ENCODE measurements around the gene FAM47E. TPM values are rescaled to one million over a fixed set of nuclear protein-coding genes. Genes with fewer than 3 reads are reported as not detected.

FAM47E gene
- total and polyA plus RNA-seq, 2 donors = 1.1 to 2.8 TPM

GRCh38 chr4:76219299-76220055 lies 32.0 kb upstream of the FAM47E start:
- 72% methylated on average over 7 of the region's 7 CpGs for WGBS
- no peak overlapping the region for H3K27ac ChIP-seq (ENCODE audit: low read depth in 1 of 2, low read length in 1 of 2)
- no peaks in the 10 kb centered on the region for H3K36me3 ChIP-seq (ENCODE audit: control insufficient read depth in 2 of 2, insufficient read depth in 2 of 2, low read length in 1 of 2)
- no peak overlapping the region for H3K4me3 ChIP-seq (ENCODE audit: low read length in 2 of 2)
- H3K9me3 ChIP-seq (ENCODE audit: control insufficient read depth in 2 of 2, insufficient read depth in 1 of 2, low read length in 1 of 2) = no peaks in the 10 kb centered on the region
- peaks cover 3 to 17% of the 10 kb centered on the region in 2 donors for H3K27me3 ChIP-seq (ENCODE audit: control insufficient read depth in 2 of 2, insufficient read depth in 1 of 2, low read length in 1 of 2)
- H3K4me1 ChIP-seq (ENCODE audit: control insufficient read depth in 2 of 2, insufficient read depth in 2 of 2, low read length in 2 of 2) = peaks cover 4 to 6% of the 10 kb centered on the region in 2 donors
- DNase-seq (ENCODE audit: low read depth in 6 of 9, low spot score in 9 of 9) = no peak

GRCh38 chr4:76224171-76224570 lies 27.4 kb upstream of the FAM47E start:
- H3K36me3 ChIP-seq (ENCODE audit: control insufficient read depth in 2 of 2, insufficient read depth in 2 of 2, low read length in 1 of 2) = no peaks in the 10 kb centered on the region
- H3K9me3 ChIP-seq (ENCODE audit: control insufficient read depth in 2 of 2, insufficient read depth in 1 of 2, low read length in 1 of 2) = peaks cover 0 to 4% of the 10 kb centered on the region in 2 donors
- H3K27ac ChIP-seq (ENCODE audit: low read depth in 1 of 2, low read length in 1 of 2) = no peak overlapping the region
- H3K4me3 ChIP-seq (ENCODE audit: low read length in 2 of 2) = no peak overlapping the region
- H3K4me1 ChIP-seq (ENCODE audit: control insufficient read depth in 2 of 2, insufficient read depth in 2 of 2, low read length in 2 of 2) = no peaks in the 10 kb centered on the region
- no peak for DNase-seq (ENCODE audit: low read depth in 6 of 9, low spot score in 9 of 9)
- H3K27me3 ChIP-seq (ENCODE audit: control insufficient read depth in 2 of 2, insufficient read depth in 1 of 2, low read length in 1 of 2) = no peaks in the 10 kb centered on the region
- WGBS = 94% methylated on average over 3 of the region's 3 CpGs

- Histone ChIP-seq H3K4me3 (ENCODE audit: low read length in 2 of 2) (no peak overlapping the region), H3K27ac (ENCODE audit: low read depth in 1 of 2, low read length in 1 of 2) (no peak overlapping the region), H3K9me3 (ENCODE audit: control insufficient read depth in 2 of 2, insufficient read depth in 1 of 2, low read length in 1 of 2) (peaks cover 0 to 11% of the 10 kb centered on the region in 2 donors), H3K4me1 (ENCODE audit: control insufficient read depth in 2 of 2, insufficient read depth in 2 of 2, low read length in 2 of 2) (no peaks in the 10 kb centered on the region), H3K27me3 (ENCODE audit: control insufficient read depth in 2 of 2, insufficient read depth in 1 of 2, low read length in 1 of 2) (no peaks in the 10 kb centered on the region), H3K36me3 (ENCODE audit: control insufficient read depth in 2 of 2, insufficient read depth in 2 of 2, low read length in 1 of 2) (no peaks in the 10 kb centered on the region)
- 43% methylated on average over 1 of the region's 1 CpG for WGBS
- no peak for DNase-seq (ENCODE audit: low read depth in 6 of 9, low spot score in 9 of 9)
Measured at GRCh38 chr4:76226418-76226817, 25.1 kb upstream of the FAM47E start.

- no peak for DNase-seq (ENCODE audit: low read depth in 6 of 9, low spot score in 9 of 9)
- Histone ChIP-seq H3K4me3 (ENCODE audit: low read length in 2 of 2) (no peak overlapping the region), H3K4me1 (ENCODE audit: control insufficient read depth in 2 of 2, insufficient read depth in 2 of 2, low read length in 2 of 2) (no peaks in the 10 kb centered on the region), H3K27me3 (ENCODE audit: control insufficient read depth in 2 of 2, insufficient read depth in 1 of 2, low read length in 1 of 2) (no peaks in the 10 kb centered on the region), H3K9me3 (ENCODE audit: control insufficient read depth in 2 of 2, insufficient read depth in 1 of 2, low read length in 1 of 2) (peaks cover 1 to 11% of the 10 kb centered on the region in 2 donors), H3K27ac (ENCODE audit: low read depth in 1 of 2, low read length in 1 of 2) (no peak overlapping the region), H3K36me3 (ENCODE audit: control insufficient read depth in 2 of 2, insufficient read depth in 2 of 2, low read length in 1 of 2) (no peaks in the 10 kb centered on the region)
- 88% methylated on average over 1 of the region's 1 CpG for WGBS
Measured at GRCh38 chr4:76232681-76233080, 18.8 kb upstream of the FAM47E start.

GRCh38 chr4:76233083-76233482 lies 18.4 kb upstream of the FAM47E start:
- Histone ChIP-seq H3K9me3 (ENCODE audit: control insufficient read depth in 2 of 2, insufficient read depth in 1 of 2, low read length in 1 of 2) (peaks cover 1 to 9% of the 10 kb centered on the region in 2 donors), H3K4me1 (ENCODE audit: control insufficient read depth in 2 of 2, insufficient read depth in 2 of 2, low read length in 2 of 2) (no peaks in the 10 kb centered on the region), H3K27me3 (ENCODE audit: control insufficient read depth in 2 of 2, insufficient read depth in 1 of 2, low read length in 1 of 2) (no peaks in the 10 kb centered on the region), H3K4me3 (ENCODE audit: low read length in 2 of 2) (no peak overlapping the region), H3K36me3 (ENCODE audit: control insufficient read depth in 2 of 2, insufficient read depth in 2 of 2, low read length in 1 of 2) (no peaks in the 10 kb centered on the region), H3K27ac (ENCODE audit: low read depth in 1 of 2, low read length in 1 of 2) (no peak overlapping the region)
- 94% methylated on average over 4 of the region's 4 CpGs for WGBS
- no peak for DNase-seq (ENCODE audit: low read depth in 6 of 9, low spot score in 9 of 9)

- Histone ChIP-seq H3K36me3 (ENCODE audit: control insufficient read depth in 2 of 2, insufficient read depth in 2 of 2, low read length in 1 of 2) (no peaks in the 10 kb centered on the region), H3K4me1 (ENCODE audit: control insufficient read depth in 2 of 2, insufficient read depth in 2 of 2, low read length in 2 of 2) (no peaks in the 10 kb centered on the region), H3K27me3 (ENCODE audit: control insufficient read depth in 2 of 2, insufficient read depth in 1 of 2, low read length in 1 of 2) (no peaks in the 10 kb centered on the region), H3K4me3 (ENCODE audit: low read length in 2 of 2) (peak overlapping the region in 1 of 2 donors; percentile 42), H3K27ac (ENCODE audit: low read depth in 1 of 2, low read length in 1 of 2) (no peak overlapping the region), H3K9me3 (ENCODE audit: control insufficient read depth in 2 of 2, insufficient read depth in 1 of 2, low read length in 1 of 2) (peaks cover 1 to 7% of the 10 kb centered on the region in 2 donors)
- DNase-seq (ENCODE audit: low read depth in 6 of 9, low spot score in 9 of 9) = no peak
- WGBS = 71% methylated on average over 2 of the region's 2 CpGs
Measured at GRCh38 chr4:76233529-76233928, 18.0 kb upstream of the FAM47E start.

GRCh38 chr4:76233967-76234678 lies 17.4 kb upstream of the FAM47E start:
- Histone ChIP-seq H3K27ac (ENCODE audit: low read depth in 1 of 2, low read length in 1 of 2) (no peak overlapping the region), H3K36me3 (ENCODE audit: control insufficient read depth in 2 of 2, insufficient read depth in 2 of 2, low read length in 1 of 2) (no peaks in the 10 kb centered on the region), H3K4me3 (ENCODE audit: low read length in 2 of 2) (peak overlapping the region in 1 of 2 donors; percentile 42), H3K27me3 (ENCODE audit: control insufficient read depth in 2 of 2, insufficient read depth in 1 of 2, low read length in 1 of 2) (no peaks in the 10 kb centered on the region), H3K4me1 (ENCODE audit: control insufficient read depth in 2 of 2, insufficient read depth in 2 of 2, low read length in 2 of 2) (no peaks in the 10 kb centered on the region), H3K9me3 (ENCODE audit: control insufficient read depth in 2 of 2, insufficient read depth in 1 of 2, low read length in 1 of 2) (peaks cover 1 to 7% of the 10 kb centered on the region in 2 donors)
- WGBS = 97% methylated on average over 14 of the region's 14 CpGs
- DNase-seq (ENCODE audit: low read depth in 6 of 9, low spot score in 9 of 9) = no peak

GRCh38 chr4:76234679-76235044 lies 16.9 kb upstream of the FAM47E start:
- Histone ChIP-seq H3K36me3 (ENCODE audit: control insufficient read depth in 2 of 2, insufficient read depth in 2 of 2, low read length in 1 of 2) (no peaks in the 10 kb centered on the region), H3K27me3 (ENCODE audit: control insufficient read depth in 2 of 2, insufficient read depth in 1 of 2, low read length in 1 of 2) (no peaks in the 10 kb centered on the region), H3K9me3 (ENCODE audit: control insufficient read depth in 2 of 2, insufficient read depth in 1 of 2, low read length in 1 of 2) (peaks cover 1 to 7% of the 10 kb centered on the region in 2 donors), H3K27ac (ENCODE audit: low read depth in 1 of 2, low read length in 1 of 2) (no peak overlapping the region), H3K4me1 (ENCODE audit: control insufficient read depth in 2 of 2, insufficient read depth in 2 of 2, low read length in 2 of 2) (no peaks in the 10 kb centered on the region), H3K4me3 (ENCODE audit: low read length in 2 of 2) (peak overlapping the region in 1 of 2 donors; percentile 42)
- 96% methylated on average over 5 of the region's 5 CpGs for WGBS
- DNase-seq (ENCODE audit: low read depth in 6 of 9, low spot score in 9 of 9) = no peak

GRCh38 chr4:76235407-76235806 lies 16.1 kb upstream of the FAM47E start:
- Histone ChIP-seq H3K27ac (ENCODE audit: low read depth in 1 of 2, low read length in 1 of 2) (no peak overlapping the region), H3K27me3 (ENCODE audit: control insufficient read depth in 2 of 2, insufficient read depth in 1 of 2, low read length in 1 of 2) (no peaks in the 10 kb centered on the region), H3K4me1 (ENCODE audit: control insufficient read depth in 2 of 2, insufficient read depth in 2 of 2, low read length in 2 of 2) (no peaks in the 10 kb centered on the region), H3K9me3 (ENCODE audit: control insufficient read depth in 2 of 2, insufficient read depth in 1 of 2, low read length in 1 of 2) (peaks cover 1 to 2% of the 10 kb centered on the region in 2 donors), H3K36me3 (ENCODE audit: control insufficient read depth in 2 of 2, insufficient read depth in 2 of 2, low read length in 1 of 2) (no peaks in the 10 kb centered on the region), H3K4me3 (ENCODE audit: low read length in 2 of 2) (no peak overlapping the region)
- 100% methylated on average over 2 of the region's 2 CpGs for WGBS
- no peak for DNase-seq (ENCODE audit: low read depth in 6 of 9, low spot score in 9 of 9)

Data from thymus (tissue), 11 donors.